ENCODE results near the gene ERCC6L2. TPM values are rescaled to one million over a fixed set of nuclear protein-coding genes. Genes with fewer than 3 reads are reported as not detected.

Gene ERCC6L2
- total and polyA plus RNA-seq, 2 donors (not counting 3 experiments of a cell fraction or from before 2014, with no cell fraction given): 4.7 to 31.8 TPM

DNA sequence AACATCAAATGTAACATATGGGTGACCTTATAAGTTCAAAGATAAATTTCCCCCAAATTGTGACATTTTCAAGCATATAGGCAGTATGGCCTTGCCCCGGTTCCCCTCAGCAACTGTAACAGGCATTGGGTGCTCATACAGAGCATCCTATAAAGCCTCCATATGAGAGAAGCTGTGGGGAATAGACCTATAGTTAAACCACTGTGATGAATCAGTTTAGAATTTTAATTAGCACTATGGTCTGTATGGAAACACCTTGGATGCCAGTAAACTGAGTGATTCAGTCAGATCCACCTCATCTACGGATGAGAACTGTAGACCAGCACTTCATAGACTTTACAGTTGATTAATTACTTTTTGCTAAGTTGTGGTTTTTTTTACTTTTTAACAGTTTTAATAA is 79.4 kb downstream of the ERCC6L2 start:
- Histone ChIP-seq H3K27me3 (ENCODE audit: control insufficient read depth in 2 of 2, insufficient read depth in 2 of 2, low read length in 2 of 2) (no peaks in the 10 kb centered on the region), H3K9me1 (replicated peaks; ENCODE audit: control insufficient read depth, extremely low read depth, insufficient read depth, low read length) (no peaks in the 10 kb centered on the region), H3K9me3 (replicated peaks; ENCODE audit: control insufficient read depth, insufficient read depth, low read length) (no peaks in the 10 kb centered on the region), H3K9ac (replicated peaks; ENCODE audit: extremely low read depth, insufficient read depth, low read length) (no peak overlapping the region), H3K4me2 (ENCODE audit: insufficient read depth, low read length) (no peak overlapping the region), H3K4me3 (replicated peaks in 1 of 3; ENCODE audit: insufficient read depth in 1 of 3, low read depth in 1 of 3, low read length in 3 of 3) (no peak overlapping the region), H4K20me1 (replicated peaks; ENCODE audit: control insufficient read depth, extremely low read depth, insufficient read depth, low read length) (no peaks in the 10 kb centered on the region), H3K36me3 (ENCODE audit: control insufficient read depth in 2 of 2, extremely low read depth in 1 of 2, insufficient read depth in 2 of 2, low read length in 2 of 2) (no peaks in the 10 kb centered on the region), H3K79me2 (ENCODE audit: control insufficient read depth, insufficient read depth, low read length) (no peaks in the 10 kb centered on the region), H3K27ac (ENCODE audit: insufficient read depth, low read depth, low read length) (no peak overlapping the region), H2AFZ (ENCODE audit: low read depth, low read length) (no peak overlapping the region), H3K4me1 (ENCODE audit: control insufficient read depth, extremely low read depth, insufficient read depth, low read length) (peaks cover 10% of the 10 kb centered on the region)
- no peak for DNase-seq (ENCODE audit: low read depth, low spot score)
- CTCF ChIA-PET: no interaction called here
- TF ChIP-seq, protein P1, sequence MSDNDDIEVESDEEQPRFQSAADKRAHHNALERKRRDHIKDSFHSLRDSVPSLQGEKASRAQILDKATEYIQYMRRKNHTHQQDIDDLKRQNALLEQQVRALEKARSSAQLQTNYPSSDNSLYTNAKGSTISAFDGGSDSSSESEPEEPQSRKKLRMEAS (IDR thresholded peaks at IDR 0.05; ENCODE audit: insufficient read depth, insufficient read length): no peak
- TF ChIP-seq CTCF (IDR thresholded peaks at IDR 0.05; ENCODE audit: extremely low read depth in 1 of 2, insufficient read depth in 1 of 2, low read depth in 1 of 2, low read length in 2 of 2): no peak
- no peak for TF ChIP-seq POLR2A (IDR thresholded peaks at IDR 0.05; ENCODE audit: low read depth, low read length)
- TF ChIP-seq POLR2AphosphoS5 (IDR thresholded peaks at IDR 0.05; ENCODE audit: insufficient read depth, low read depth, low read length): no peak
- TF ChIP-seq MYC (IDR thresholded peaks at IDR 0.05; ENCODE audit: low read depth, low read length): no peak
- TF ChIP-seq FOS (IDR thresholded peaks at IDR 0.05; ENCODE audit: borderline replicate concordance, insufficient read depth, low read length): no peak
- intact Hi-C loops (cut with micrococcal nuclease) (no loop called here), dilution Hi-C loops (cut with MboI; ENCODE audit: extremely low pct_ligation_motif_present, low sequenced_read_pairs) (no loop called here)
- POLR2A ChIA-PET: no interaction called here
- FAIRE-seq: no peak
- BruUV-seq (replicated peaks): no TSS peak

DNA sequence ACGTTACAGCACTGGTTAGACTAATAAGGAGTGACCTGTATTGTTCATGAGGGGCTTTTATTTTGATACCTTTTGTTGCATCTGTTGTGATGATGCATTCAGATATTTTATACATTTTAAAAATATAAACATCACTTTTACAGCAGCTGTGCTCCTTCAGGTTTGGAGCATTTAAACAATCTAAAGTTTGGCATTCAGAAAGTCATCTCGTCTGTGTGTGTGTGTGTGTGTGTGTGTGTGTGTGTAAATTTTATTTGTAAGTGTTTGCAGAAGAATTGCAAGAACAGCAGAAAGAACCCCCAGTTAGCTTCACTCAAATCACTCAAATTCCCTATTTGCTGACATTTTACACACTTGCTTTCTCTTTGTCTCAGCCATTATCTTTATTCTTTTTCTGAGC is 87.4 kb downstream of the ERCC6L2 start:
- no peaks in the 10 kb centered on the region for H3K9me3 ChIP-seq (replicated peaks; ENCODE audit: control insufficient read depth, insufficient read depth, low read length)
- H3K9me1 ChIP-seq (replicated peaks; ENCODE audit: control insufficient read depth, extremely low read depth, insufficient read depth, low read length): no peaks in the 10 kb centered on the region
- no peak overlapping the region for H3K27ac ChIP-seq (ENCODE audit: insufficient read depth, low read depth, low read length)
- DNase-seq (ENCODE audit: low read depth, low spot score) (no peak), FAIRE-seq (no peak)
- no peaks in the 10 kb centered on the region for H4K20me1 ChIP-seq (replicated peaks; ENCODE audit: control insufficient read depth, extremely low read depth, insufficient read depth, low read length)
- H3K27me3 ChIP-seq (ENCODE audit: control insufficient read depth in 2 of 2, insufficient read depth in 2 of 2, low read length in 2 of 2): no peaks in the 10 kb centered on the region
- TF ChIP-seq EZH2 (IDR thresholded peaks at IDR 0.05; ENCODE audit: borderline replicate concordance, low read depth, low read length, severe bottlenecking): no peak
- TF ChIP-seq JUN (IDR thresholded peaks at IDR 0.05; ENCODE audit: borderline replicate concordance, insufficient read depth, insufficient read length, low read depth): no peak
- no peak for TF ChIP-seq CTCF (IDR thresholded peaks at IDR 0.05; ENCODE audit: extremely low read depth in 1 of 2, insufficient read depth in 1 of 2, low read depth in 1 of 2, low read length in 2 of 2)
- TF ChIP-seq, protein P1 (IDR thresholded peaks at IDR 0.05; ENCODE audit: insufficient read depth, insufficient read length): no peak
- TF ChIP-seq POLR2A (IDR thresholded peaks at IDR 0.05; ENCODE audit: low read depth, low read length): no peak
- no peak for TF ChIP-seq FOS (IDR thresholded peaks at IDR 0.05; ENCODE audit: borderline replicate concordance, insufficient read depth, low read length)
- TF ChIP-seq MYC (IDR thresholded peaks at IDR 0.05; ENCODE audit: low read depth, low read length): no peak
- TF ChIP-seq GATA2 (IDR thresholded peaks at IDR 0.05; ENCODE audit: insufficient read depth, insufficient read length, low read depth, low read length): no peak
- TF ChIP-seq POLR2AphosphoS5 (IDR thresholded peaks at IDR 0.05; ENCODE audit: insufficient read depth, low read depth, low read length): no peak
- CTCF ChIA-PET: no interaction called here
- H3K4me1 ChIP-seq (ENCODE audit: control insufficient read depth, extremely low read depth, insufficient read depth, low read length): no peaks in the 10 kb centered on the region
- no peak overlapping the region for H3K9ac ChIP-seq (replicated peaks; ENCODE audit: extremely low read depth, insufficient read depth, low read length)
- H3K79me2 ChIP-seq (ENCODE audit: control insufficient read depth, insufficient read depth, low read length): no peaks in the 10 kb centered on the region
- H3K4me3 ChIP-seq (replicated peaks in 1 of 3; ENCODE audit: insufficient read depth in 1 of 3, low read depth in 1 of 3, low read length in 3 of 3): no peak overlapping the region
- dilution Hi-C loops (cut with MboI; ENCODE audit: extremely low pct_ligation_motif_present, low sequenced_read_pairs): no loop called here
- no peak overlapping the region for H3K4me2 ChIP-seq (ENCODE audit: insufficient read depth, low read length)
- intact Hi-C loops (cut with micrococcal nuclease): no loop called here
- no peak overlapping the region for H2AFZ ChIP-seq (ENCODE audit: low read depth, low read length)
- H3K36me3 ChIP-seq (ENCODE audit: control insufficient read depth in 2 of 2, extremely low read depth in 1 of 2, insufficient read depth in 2 of 2, low read length in 2 of 2): no peaks in the 10 kb centered on the region
- no TSS peak for BruUV-seq (replicated peaks)
- POLR2A ChIA-PET: no interaction called here
